Panc1 (cell line): Measurements from ENCODE around the gene NOVA1.

Experiments used
- POLR2AphosphoS5 ChIP-seq: IDR thresholded peaks from 2 replicates; pipeline ENCODE4 v1.6.1; 2012; ENCODE audit warnings: mild to moderate bottlenecking, low read depth, low read length, moderate library complexity
- REST ChIP-seq, 2 experiments: IDR thresholded peaks; 2 replicates each; pipeline ENCODE4 v1.6.1; 2011 to 2012; ENCODE audit warnings: low read depth in 2 of 2, control low read depth in 1 of 2, low read length in 1 of 2, mild to moderate bottlenecking in 1 of 2, moderate library complexity in 1 of 2; ENCODE audit not compliant: insufficient read depth in 1 of 2
- SIN3A ChIP-seq: IDR thresholded peaks from 2 replicates; pipeline ENCODE4 v1.6.1; 2012; ENCODE audit warnings: low read depth, mild to moderate bottlenecking, low read length, moderate library complexity, borderline replicate concordance; ENCODE audit not compliant: insufficient read depth
- TF ChIP-seq, protein P1 (sequence below): fragments of 450-650 bp; IDR thresholded peaks from 2 replicates; pipeline ENCODE4 v1.5.1; 2017; ENCODE audit warnings: mild to moderate bottlenecking

DNA sequence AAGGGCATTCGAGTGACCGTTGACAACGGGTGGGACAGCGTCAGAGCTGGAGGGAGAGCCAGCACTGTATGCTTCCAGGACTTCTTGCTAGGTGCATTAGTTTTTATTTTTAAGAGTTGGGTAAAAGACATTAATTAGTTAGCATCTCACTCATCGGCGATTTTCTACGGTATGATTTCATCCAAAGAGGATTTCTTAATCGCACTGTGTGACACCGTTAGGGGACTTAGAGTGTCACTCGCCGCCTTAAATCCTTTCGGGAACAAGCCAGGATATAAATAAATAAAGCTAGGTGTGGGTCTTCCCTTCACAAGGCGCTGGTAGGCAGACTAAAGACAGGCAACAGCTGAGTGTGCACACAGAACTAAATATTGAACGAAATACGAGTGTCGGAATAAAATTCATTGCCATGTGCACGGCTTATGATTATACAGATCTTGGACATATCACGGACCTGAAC lies 869 bp upstream of the NOVA1 start:
- TF ChIP-seq, protein P1, sequence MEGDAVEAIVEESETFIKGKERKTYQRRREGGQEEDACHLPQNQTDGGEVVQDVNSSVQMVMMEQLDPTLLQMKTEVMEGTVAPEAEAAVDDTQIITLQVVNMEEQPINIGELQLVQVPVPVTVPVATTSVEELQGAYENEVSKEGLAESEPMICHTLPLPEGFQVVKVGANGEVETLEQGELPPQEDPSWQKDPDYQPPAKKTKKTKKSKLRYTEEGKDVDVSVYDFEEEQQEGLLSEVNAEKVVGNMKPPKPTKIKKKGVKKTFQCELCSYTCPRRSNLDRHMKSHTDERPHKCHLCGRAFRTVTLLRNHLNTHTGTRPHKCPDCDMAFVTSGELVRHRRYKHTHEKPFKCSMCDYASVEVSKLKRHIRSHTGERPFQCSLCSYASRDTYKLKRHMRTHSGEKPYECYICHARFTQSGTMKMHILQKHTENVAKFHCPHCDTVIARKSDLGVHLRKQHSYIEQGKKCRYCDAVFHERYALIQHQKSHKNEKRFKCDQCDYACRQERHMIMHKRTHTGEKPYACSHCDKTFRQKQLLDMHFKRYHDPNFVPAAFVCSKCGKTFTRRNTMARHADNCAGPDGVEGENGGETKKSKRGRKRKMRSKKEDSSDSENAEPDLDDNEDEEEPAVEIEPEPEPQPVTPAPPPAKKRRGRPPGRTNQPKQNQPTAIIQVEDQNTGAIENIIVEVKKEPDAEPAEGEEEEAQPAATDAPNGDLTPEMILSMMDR = no peak
- TF ChIP-seq POLR2AphosphoS5 = no peak
- TF ChIP-seq REST (IDR thresholded peaks at IDR 0.05; ENCODE audit: insufficient read depth in 1 of 2, low read depth in 2 of 2, low read length in 1 of 2) = no peak
- no peak for TF ChIP-seq SIN3A
